ENCODE data around the gene B3GALNT2. TPM values are rescaled to one million over a fixed set of nuclear protein-coding genes. Genes with fewer than 3 reads are reported as not detected.

The B3GALNT2 gene
- total RNA-seq (2022) (82.4 and 88.4 TPM in 2 replicates), Bru-seq, nascent RNA (percentile 92 among the genes with signal in this experiment), BruChase-seq, experiment 1, labeled RNA remaining after a 6-hour chase (percentile 84 among the genes with signal in this experiment), BruChase-seq, experiment 2, labeled RNA remaining after a 2-hour chase (percentile 89 among the genes with signal in this experiment)
- long read RNA-seq, transcript B3GALNT2-202 (12 exons, 2,015 nt) = major isoform, 88 of 207 reads
- long read RNA-seq, partial matches to known transcripts = 15 of 207 reads
- long read RNA-seq, other reads (novel, unspliced or antisense) = 104 of 207 reads

- Mint-ChIP-seq H3K36me3 (ENCODE audit: insufficient read depth, unreplicated experiment) (peaks cover 6% of the 10 kb centered on the region), H3K9me3 (ENCODE audit: unreplicated experiment) (no peaks in the 10 kb centered on the region), H3K27ac (ENCODE audit: low read depth, unreplicated experiment) (peak within 1 kb of the TSS; percentile 98), H3K27me3 (ENCODE audit: insufficient read depth, unreplicated experiment) (no peaks in the 10 kb centered on the region), H3K4me1 (ENCODE audit: insufficient read depth, unreplicated experiment) (peaks cover 37% of the 10 kb centered on the region), H3K4me3 (ENCODE audit: unreplicated experiment) (peak within 1 kb of the TSS; percentile 97)
- intact Hi-C loops (cut with micrococcal nuclease) = loop anchor here (1.0 to 10.0 kb wide), 6 partner anchors 251 to 889 kb away; partner anchors contain the start of gene IRF2BP2
- BruUV-seq (replicated peaks) = no TSS peak
- ChIA-PET POLR2A (interaction anchor here (0.6 to 6.0 kb wide), 78 partner anchors 10 to 1595 kb away, joined by 3 to 68 read pairs (median 5); partner anchors contain the start of genes ARID4B, GGPS1, LYST and RBM34), CTCF (interaction anchor here (0.6 to 3.0 kb wide), 32 partner anchors 10 to 1026 kb away, joined by 3 to 25 read pairs (median 5); no protein-coding TSS in a partner anchor)
- no peak for DNase-seq (ENCODE audit: unreplicated experiment)
- TF ChIP-seq, protein P1, sequence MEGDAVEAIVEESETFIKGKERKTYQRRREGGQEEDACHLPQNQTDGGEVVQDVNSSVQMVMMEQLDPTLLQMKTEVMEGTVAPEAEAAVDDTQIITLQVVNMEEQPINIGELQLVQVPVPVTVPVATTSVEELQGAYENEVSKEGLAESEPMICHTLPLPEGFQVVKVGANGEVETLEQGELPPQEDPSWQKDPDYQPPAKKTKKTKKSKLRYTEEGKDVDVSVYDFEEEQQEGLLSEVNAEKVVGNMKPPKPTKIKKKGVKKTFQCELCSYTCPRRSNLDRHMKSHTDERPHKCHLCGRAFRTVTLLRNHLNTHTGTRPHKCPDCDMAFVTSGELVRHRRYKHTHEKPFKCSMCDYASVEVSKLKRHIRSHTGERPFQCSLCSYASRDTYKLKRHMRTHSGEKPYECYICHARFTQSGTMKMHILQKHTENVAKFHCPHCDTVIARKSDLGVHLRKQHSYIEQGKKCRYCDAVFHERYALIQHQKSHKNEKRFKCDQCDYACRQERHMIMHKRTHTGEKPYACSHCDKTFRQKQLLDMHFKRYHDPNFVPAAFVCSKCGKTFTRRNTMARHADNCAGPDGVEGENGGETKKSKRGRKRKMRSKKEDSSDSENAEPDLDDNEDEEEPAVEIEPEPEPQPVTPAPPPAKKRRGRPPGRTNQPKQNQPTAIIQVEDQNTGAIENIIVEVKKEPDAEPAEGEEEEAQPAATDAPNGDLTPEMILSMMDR (IDR thresholded peaks at IDR 0.05; ENCODE audit: unreplicated experiment) = no peak
Observed at GRCh38 chr1:235504122-235504493, at the start of gene B3GALNT2. TSS of gene B3GALNT2 (minus strand) at chr1:235504452. CDS start at chr1:235504252, 200 bp downstream.

- intact Hi-C loops (cut with micrococcal nuclease) = no loop called here
- Mint-ChIP-seq H3K36me3 (ENCODE audit: insufficient read depth, unreplicated experiment) (no peaks in the 10 kb centered on the region), H3K27me3 (ENCODE audit: insufficient read depth, unreplicated experiment) (no peaks in the 10 kb centered on the region), H3K4me3 (ENCODE audit: unreplicated experiment) (no peak overlapping the region), H3K9me3 (ENCODE audit: unreplicated experiment) (no peaks in the 10 kb centered on the region), H3K27ac (ENCODE audit: low read depth, unreplicated experiment) (no peak overlapping the region), H3K4me1 (ENCODE audit: insufficient read depth, unreplicated experiment) (no peaks in the 10 kb centered on the region)
- DNase-seq (ENCODE audit: unreplicated experiment) = no peak
- POLR2A ChIA-PET = no interaction called here
- CTCF ChIA-PET = interaction anchor here (0.5 to 3.7 kb wide), 4 partner anchors 30 to 137 kb away, joined by 3 to 18 read pairs (median 4); no protein-coding TSS in a partner anchor
- BruUV-seq (replicated peaks) = no TSS peak
- TF ChIP-seq, protein P1 (IDR thresholded peaks at IDR 0.05; ENCODE audit: unreplicated experiment) = no peak
Observed at GRCh38 chr1:235553112-235553551, 48.9 kb upstream of the B3GALNT2 start.

- no peak overlapping the region for H3K27ac Mint-ChIP-seq (ENCODE audit: low read depth, unreplicated experiment)
- BruUV-seq (replicated peaks) = no TSS peak
- H3K4me3 Mint-ChIP-seq (ENCODE audit: unreplicated experiment) = no peak overlapping the region
- H3K27me3 Mint-ChIP-seq (ENCODE audit: insufficient read depth, unreplicated experiment) = no peaks in the 10 kb centered on the region
- CTCF ChIA-PET = interaction anchor here (0.6 to 1.1 kb wide), 4 partner anchors 13 to 419 kb away, joined by 3 to 5 read pairs (median 4); no protein-coding TSS in a partner anchor
- TF ChIP-seq, protein P1 (IDR thresholded peaks at IDR 0.05; ENCODE audit: unreplicated experiment) = no peak
- POLR2A ChIA-PET = interaction anchor here (0.6 kb wide), 1 partner anchor 206 kb away, joined by 3 read pairs; no protein-coding TSS in a partner anchor
- H3K36me3 Mint-ChIP-seq (ENCODE audit: insufficient read depth, unreplicated experiment) = no peaks in the 10 kb centered on the region
- no peaks in the 10 kb centered on the region for H3K9me3 Mint-ChIP-seq (ENCODE audit: unreplicated experiment)
- no peaks in the 10 kb centered on the region for H3K4me1 Mint-ChIP-seq (ENCODE audit: insufficient read depth, unreplicated experiment)
- intact Hi-C loops (cut with micrococcal nuclease) = no loop called here
- no peak for DNase-seq (ENCODE audit: unreplicated experiment)
Observed at GRCh38 chr1:235552146-235552716, 48.0 kb upstream of the B3GALNT2 start.

Data from MCF 10A (cell line).